NT2/D1 (cell line): ENCODE data around the gene PRKCH.

Experiments
- DNase-seq: peaks from one replicate; pipeline ENCODE4 v3.0.0-alpha.2; 2011; ENCODE audit warnings: low read depth, low spot score
- H3K27me3 ChIP-seq: 2 replicates; pipeline ENCODE4 v1.6.0; 2011; ENCODE audit warnings: mild to moderate bottlenecking; ENCODE audit not compliant: insufficient read length, insufficient read depth
- H3K36me3 ChIP-seq: 2 replicates; pipeline ENCODE4 v1.6.1; 2011; ENCODE audit warnings: mild to moderate bottlenecking, low read length, mixed read lengths; ENCODE audit not compliant: insufficient read depth, insufficient read length
- H3K4me1 ChIP-seq: 2 replicates; pipeline ENCODE4 v1.5.1; 2011; ENCODE audit not compliant: insufficient read depth, insufficient read length
- H3K4me3 ChIP-seq: 2 replicates; pipeline ENCODE4 v1.5.1; 2011; ENCODE audit warnings: low read depth; ENCODE audit not compliant: insufficient read length
- H3K9ac ChIP-seq: 2 replicates; pipeline ENCODE4 v1.6.0; 2011; ENCODE audit warnings: low read depth; ENCODE audit not compliant: insufficient read length
- H3K9me3 ChIP-seq: 2 replicates; pipeline ENCODE4 v1.5.1; 2011; ENCODE audit warnings: mild to moderate bottlenecking, low read length; ENCODE audit not compliant: insufficient read depth
- SUZ12 ChIP-seq: IDR thresholded peaks from 2 replicates; pipeline ENCODE4 v1.6.1; 2011; ENCODE audit not compliant: insufficient read length, insufficient read depth; ENCODE audit errors: extremely low read depth
- YY1 ChIP-seq: IDR thresholded peaks from 2 replicates; pipeline ENCODE4 v1.6.1; 2011; ENCODE audit not compliant: insufficient read length, insufficient read depth
- ZNF274 ChIP-seq: IDR thresholded peaks from 2 replicates; pipeline ENCODE4 v1.6.1; 2011; ENCODE audit warnings: mild to moderate bottlenecking, low read depth, low read length

Gene PRKCH

DNA sequence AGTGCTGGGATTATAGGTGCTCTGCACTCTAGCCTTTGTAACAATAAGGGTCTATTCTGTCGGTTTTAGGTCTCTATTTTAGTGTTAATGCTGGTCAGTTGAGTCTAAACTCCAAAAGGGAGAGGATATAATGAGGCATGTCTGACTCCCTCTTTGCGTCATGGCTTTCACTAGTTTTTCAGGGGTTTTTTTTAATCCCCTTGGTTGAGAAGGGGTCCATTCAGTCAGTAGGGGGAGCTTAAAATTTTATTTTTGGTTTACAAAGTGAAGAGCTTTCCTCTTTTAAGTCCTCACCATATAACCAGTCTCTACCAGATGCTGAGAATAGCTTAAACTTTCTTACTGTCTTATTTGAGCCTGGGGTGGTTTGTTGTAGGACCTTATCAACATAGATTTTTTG lies 106.9 kb downstream of the PRKCH start:
- Histone ChIP-seq H3K27me3 (no peaks in the 10 kb centered on the region), H3K9me3 (peaks cover 15% of the 10 kb centered on the region; the same call in 1 of the 2 replicates), H3K36me3 (no peaks in the 10 kb centered on the region), H3K4me1 (no peaks in the 10 kb centered on the region), H3K9ac (no peak overlapping the region), H3K4me3 (no peak overlapping the region)
- TF ChIP-seq SUZ12 (no peak), YY1 (no peak), ZNF274 (no peak)
- DNase-seq, result no peak

DNA sequence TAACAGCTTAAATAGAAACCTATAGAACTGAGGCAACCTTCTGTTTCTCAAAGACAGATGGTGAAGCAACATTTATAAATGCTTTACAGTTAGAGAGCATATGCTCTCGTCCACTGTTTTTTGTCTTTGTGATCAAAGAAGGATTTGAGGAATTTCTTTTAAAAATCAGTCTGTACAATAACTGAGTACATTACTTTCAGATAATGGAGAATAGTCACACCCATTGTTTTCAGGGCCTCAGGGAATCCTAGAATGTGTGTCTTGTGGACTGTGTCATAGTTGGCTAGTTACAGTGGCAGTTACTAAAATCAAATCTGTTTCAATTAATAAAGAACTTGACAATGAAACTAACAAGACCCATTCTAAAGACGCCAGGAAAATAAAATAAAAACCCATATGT lies 107.9 kb downstream of the PRKCH start:
- Histone ChIP-seq H3K9ac (no peak overlapping the region), H3K4me1 (no peaks in the 10 kb centered on the region), H3K27me3 (no peaks in the 10 kb centered on the region), H3K36me3 (no peaks in the 10 kb centered on the region), H3K4me3 (no peak overlapping the region), H3K9me3 (peaks cover 15% of the 10 kb centered on the region; the same call in 1 of the 2 replicates)
- no peak for TF ChIP-seq ZNF274
- no peak for TF ChIP-seq SUZ12
- TF ChIP-seq YY1, result no peak
- no peak for DNase-seq

DNA sequence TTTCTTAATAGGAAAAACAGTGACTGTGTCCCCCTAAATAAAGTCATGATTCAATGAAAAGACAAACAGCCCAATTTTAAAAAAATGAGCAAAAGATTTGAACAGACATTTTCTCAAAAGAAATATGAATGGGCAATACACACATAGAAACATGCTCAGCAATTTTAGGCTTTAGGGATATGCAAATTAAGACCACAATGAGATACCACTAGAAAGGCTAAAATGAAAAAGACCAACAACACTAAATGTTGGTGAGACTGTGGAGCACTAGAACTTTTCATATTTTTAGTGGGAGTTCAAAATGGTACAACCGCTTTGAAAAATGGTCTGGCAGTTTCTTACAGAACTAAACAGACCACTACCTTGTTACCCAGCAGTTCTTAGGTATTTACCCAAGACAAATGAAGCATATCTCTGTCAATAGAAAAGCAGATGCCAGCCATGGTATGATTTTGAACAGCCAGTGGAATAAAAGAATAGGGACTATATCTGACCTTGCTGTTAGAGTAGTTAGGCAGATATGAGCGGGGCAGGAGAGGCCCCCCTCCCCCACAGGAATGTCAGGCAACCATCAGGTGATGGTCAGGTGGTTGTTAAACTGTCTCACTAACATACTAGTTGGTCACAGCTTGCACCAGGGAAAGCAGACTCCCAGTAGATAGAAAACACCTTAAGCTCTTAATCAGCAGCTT lies 108.8 kb downstream of the PRKCH start:
- no peak overlapping the region for H3K4me3 ChIP-seq
- H3K9me3 ChIP-seq, result peaks cover 9% of the 10 kb centered on the region; the same call in 1 of the 2 replicates
- TF ChIP-seq YY1 (no peak), ZNF274 (no peak), SUZ12 (no peak)
- no peaks in the 10 kb centered on the region for H3K4me1 ChIP-seq
- no peak overlapping the region for H3K9ac ChIP-seq
- no peaks in the 10 kb centered on the region for H3K27me3 ChIP-seq
- no peak for DNase-seq
- H3K36me3 ChIP-seq, result no peaks in the 10 kb centered on the region

DNA sequence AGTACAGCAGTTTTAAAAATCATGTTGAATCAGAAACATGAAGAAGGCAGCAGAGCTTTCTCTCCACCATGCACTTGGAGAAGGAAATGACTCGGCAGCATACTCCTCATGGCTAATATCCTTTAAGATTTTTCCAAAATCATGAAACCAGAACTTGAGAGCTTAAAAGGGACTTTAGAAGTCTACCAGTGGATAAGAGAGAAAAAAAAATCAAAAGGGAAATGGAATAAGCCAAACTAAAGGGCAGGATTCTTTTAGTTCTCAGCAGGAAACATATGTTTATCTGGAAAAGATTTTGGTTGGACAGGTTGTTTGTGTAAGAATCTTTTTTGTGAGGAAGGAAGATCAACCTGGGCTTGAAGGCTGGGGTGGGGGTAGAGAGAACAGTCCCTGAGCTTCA lies 111.8 kb downstream of the PRKCH start:
- H3K27me3 ChIP-seq, result no peaks in the 10 kb centered on the region
- H3K4me1 ChIP-seq, result no peaks in the 10 kb centered on the region
- no peak overlapping the region for H3K4me3 ChIP-seq
- TF ChIP-seq YY1 (no peak), SUZ12 (no peak), ZNF274 (no peak)
- no peak for DNase-seq
- H3K36me3 ChIP-seq, result no peaks in the 10 kb centered on the region
- no peaks in the 10 kb centered on the region for H3K9me3 ChIP-seq
- no peak overlapping the region for H3K9ac ChIP-seq

DNA sequence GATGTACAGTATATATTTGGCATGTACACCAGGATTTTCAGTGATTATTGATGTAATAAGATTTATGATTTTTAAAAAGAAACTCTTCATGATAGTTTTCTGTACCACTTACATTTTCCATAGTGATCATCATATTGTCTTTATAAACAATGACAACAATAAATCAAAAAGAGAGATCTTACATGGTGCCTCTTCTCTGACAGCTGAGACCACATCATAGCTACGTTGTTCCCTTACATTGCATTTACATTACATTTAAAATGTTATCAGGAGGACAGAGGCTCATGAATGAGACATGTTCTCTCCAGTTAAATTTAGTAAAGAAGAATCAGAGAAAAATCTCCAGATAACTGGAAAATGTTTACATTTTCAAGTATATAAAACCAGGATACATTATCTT lies 112.4 kb downstream of the PRKCH start:
- TF ChIP-seq SUZ12, result no peak
- no peak for TF ChIP-seq ZNF274
- no peak for TF ChIP-seq YY1
- no peaks in the 10 kb centered on the region for H3K4me1 ChIP-seq
- H3K36me3 ChIP-seq, result no peaks in the 10 kb centered on the region
- H3K9me3 ChIP-seq, result no peaks in the 10 kb centered on the region
- H3K4me3 ChIP-seq, result no peak overlapping the region
- H3K9ac ChIP-seq, result no peak overlapping the region
- no peak for DNase-seq
- no peaks in the 10 kb centered on the region for H3K27me3 ChIP-seq

DNA sequence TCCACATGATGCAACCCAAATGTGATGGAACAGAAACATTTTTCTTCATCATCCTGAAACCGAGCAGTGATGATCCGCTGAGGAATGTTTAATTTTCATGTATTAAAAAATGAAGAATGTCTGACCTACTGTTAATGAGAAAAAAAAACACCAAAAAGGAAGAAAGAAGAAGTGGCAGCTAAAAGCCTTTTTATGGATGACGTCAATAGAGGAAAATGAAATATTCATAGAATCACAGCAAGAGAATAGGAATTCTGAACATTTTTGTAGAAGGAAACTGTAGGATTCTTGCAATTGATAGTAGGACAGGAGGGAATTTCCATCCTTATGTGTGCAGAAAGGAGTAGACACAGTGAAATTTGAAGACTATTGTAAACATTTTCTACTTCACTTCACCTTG lies 112.9 kb downstream of the PRKCH start:
- Histone ChIP-seq H3K9me3 (no peaks in the 10 kb centered on the region), H3K4me3 (no peak overlapping the region), H3K36me3 (no peaks in the 10 kb centered on the region), H3K27me3 (no peaks in the 10 kb centered on the region), H3K9ac (no peak overlapping the region), H3K4me1 (peaks cover 1% of the 10 kb centered on the region)
- no peak for DNase-seq
- TF ChIP-seq SUZ12 (no peak), ZNF274 (no peak), YY1 (no peak)

DNA sequence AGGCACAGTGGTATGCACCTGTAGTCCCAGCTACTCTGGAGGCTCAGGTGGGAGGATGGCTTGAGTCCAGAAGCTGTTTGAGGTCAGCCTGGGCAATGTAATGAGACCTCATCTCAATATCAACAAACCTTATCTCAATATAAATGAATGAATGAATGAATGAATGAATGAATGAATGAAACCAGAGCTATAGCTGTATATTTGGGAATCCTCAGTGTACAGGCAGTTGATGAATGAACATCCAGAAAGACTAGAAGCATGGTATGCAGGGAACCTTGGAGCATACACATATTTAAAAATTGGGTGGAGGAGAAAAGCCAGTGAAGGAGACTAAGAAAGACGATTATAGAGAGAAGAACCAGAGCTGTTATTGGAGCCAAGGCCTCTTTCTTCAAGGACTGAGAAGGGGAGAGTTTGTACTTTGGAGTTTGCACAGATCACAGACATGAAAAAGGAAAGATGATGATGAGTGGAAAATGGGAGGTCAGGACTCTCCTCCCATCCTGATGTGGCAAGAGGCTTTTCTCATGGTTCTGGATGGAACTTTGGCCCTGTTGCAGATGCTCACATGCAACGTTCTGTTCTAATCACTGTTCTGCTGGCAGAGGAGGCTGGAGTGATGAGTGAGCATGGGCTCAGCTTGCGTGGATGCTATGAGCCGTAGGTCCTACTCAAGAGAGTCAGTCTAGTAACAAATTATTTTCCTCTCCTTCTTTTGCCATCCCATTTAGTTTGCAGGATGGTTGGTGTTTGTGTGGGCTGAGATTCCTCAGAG lies 114.4 kb downstream of the PRKCH start:
- H3K4me3 ChIP-seq, result no peak overlapping the region
- no peak for DNase-seq
- no peaks in the 10 kb centered on the region for H3K27me3 ChIP-seq
- no peaks in the 10 kb centered on the region for H3K36me3 ChIP-seq
- H3K9ac ChIP-seq, result no peak overlapping the region
- peaks cover 5% of the 10 kb centered on the region for H3K4me1 ChIP-seq
- TF ChIP-seq SUZ12, result no peak
- TF ChIP-seq ZNF274, result no peak
- no peak for TF ChIP-seq YY1
- H3K9me3 ChIP-seq, result no peaks in the 10 kb centered on the region
